Right ventricle myocardium inferior (tissue), 1 donor: ENCODE results near the gene APBA1. TPM values are rescaled to one million over a fixed set of nuclear protein-coding genes. Genes with fewer than 3 reads are reported as not detected.
A peak's percentile ranks its signal among the peaks of the same experiment; 100 is the strongest.
"Not testable (repeated sequence)": the region's sequence is repeated elsewhere in the genome, so short reads cannot be mapped to it uniquely, and the experiment has no call there.

ENCODE experiments used
- ATAC-seq: fragments of 200-7000 bp; cut with Tn5 transposase; one replicate; pipeline ENCODE4 v1.9.1; 2020; ENCODE audit warnings: mild to moderate bottlenecking, moderate library complexity
- DNase-seq: peaks from one replicate; pipeline ENCODE4 v3.0.0; 2021; ENCODE audit errors: missing footprints
- intact Hi-C: fragments of 100-400 bp; cut with DNase I; formaldehyde crosslinking; loops from one replicate; pipeline ENCODE4 v1.11.0; 2022
- total RNA-seq: library from RNA; stranded (reverse); fragmentation: NEBNext Ultra II Directional; extraction: Animal tissue kit (Norgen Biotek cat#: 25700); gene quantifications from one replicate; pipeline ENCODE4 v1.2.1, GENCODE V29; 2021
- donor health status: DM: no; HTN: yes; CAD: no; lungs with severe emphysema.

The APBA1 gene
- total RNA-seq, 1 donor from 2014 or later = 2.8 TPM

DNA sequence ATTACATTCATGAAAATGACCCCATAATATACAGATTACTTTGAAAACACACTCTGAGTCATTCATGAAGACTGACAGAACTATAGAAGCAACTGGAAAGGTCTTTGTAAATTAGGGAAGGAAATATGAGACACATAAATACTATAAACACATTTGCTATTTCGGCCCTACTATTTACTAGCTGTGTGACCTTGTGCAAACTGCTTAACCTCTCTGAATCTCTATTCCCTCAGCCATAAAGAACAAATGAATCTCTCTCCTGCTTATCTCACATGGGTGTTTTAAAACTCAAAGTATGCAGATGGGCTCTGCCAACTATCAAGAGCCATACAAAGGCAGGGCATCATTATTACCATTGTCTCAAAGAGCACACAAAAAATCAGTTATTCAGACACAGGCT, 52.9 kb downstream of the APBA1 start:
- intact Hi-C loops = no loop called here
- DNase-seq = no peak
- ATAC-seq = no peak

DNA sequence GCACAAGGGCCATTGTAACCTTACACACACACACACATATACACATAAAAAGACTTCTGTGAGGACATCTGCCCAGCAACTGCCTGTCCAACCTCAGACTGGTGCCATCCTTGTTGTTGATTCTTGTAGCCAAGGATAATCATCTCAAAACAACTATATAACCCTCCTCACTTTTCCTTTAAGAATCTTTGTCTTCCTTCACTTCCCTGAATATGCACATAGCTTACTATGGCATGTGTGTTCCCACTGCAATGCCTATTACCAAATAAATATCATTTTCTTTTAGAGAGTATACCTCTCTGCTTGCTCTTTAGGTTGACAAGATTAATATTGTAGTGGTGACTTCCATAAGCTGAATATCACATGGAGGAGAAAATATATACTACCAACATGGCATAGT, 55.2 kb downstream of the APBA1 start:
- ATAC-seq = no peak
- intact Hi-C loops = no loop called here
- no peak for DNase-seq

DNA sequence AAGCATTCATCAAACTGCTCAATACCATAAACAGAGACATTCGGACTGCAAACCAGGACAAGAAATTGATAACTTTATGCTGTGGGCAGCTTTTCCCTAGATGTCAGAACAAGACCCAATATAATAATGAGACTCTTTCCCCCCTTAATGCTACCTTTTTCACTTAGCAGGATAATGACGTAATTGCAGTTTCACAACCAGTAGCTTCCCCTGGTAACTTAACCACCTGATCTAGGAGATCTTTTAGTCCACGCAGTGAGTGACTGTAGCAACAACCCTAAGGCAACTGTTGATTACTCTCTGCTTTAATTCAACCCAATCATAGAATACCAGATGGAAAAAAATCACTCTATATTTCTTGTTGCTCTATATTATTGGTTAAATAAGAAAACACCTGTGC, 56.3 kb downstream of the APBA1 start:
- no peak for ATAC-seq
- intact Hi-C loops = no loop called here
- DNase-seq = no peak

DNA sequence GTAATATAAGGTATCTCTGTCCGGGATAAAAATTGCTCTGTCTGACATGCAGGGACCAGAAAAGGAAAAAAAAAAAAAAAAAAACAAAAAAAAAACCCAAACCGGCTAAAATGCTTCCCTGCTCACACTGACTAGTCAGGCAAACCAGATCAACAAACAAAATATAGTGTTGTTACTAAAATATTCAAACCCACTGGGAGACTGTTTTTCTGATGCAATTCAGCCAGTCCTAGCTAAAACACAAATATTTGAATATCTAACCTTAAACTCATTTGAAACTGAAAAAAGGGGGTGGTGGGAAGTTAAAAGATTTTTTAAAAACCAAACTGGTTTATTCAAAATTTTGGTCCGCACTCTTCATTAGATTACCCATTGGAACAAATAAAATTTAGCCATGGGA, 61.0 kb downstream of the APBA1 start:
- intact Hi-C loops = no loop called here
- no peak for ATAC-seq
- no peak for DNase-seq

DNA sequence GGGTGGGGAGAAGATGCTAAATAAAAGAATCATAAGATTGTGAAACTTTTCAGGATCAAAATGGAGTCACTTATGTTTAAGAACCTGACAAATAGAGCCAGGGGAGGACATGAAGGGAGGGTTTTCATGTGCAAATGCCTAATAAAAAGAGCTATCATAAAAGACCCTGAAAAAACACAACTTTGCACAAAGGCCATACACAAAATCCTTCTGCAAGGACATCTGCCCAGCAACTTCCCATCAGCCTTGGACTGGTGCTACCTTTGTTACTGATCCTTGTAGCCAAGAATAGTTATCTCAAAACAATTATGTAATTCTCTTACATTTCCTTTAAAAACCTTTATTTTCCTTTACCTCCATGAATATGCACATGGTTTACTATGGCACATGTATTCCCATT, 63.0 kb downstream of the APBA1 start:
- no peak for DNase-seq
- ATAC-seq = no peak
- intact Hi-C loops = no loop called here

DNA sequence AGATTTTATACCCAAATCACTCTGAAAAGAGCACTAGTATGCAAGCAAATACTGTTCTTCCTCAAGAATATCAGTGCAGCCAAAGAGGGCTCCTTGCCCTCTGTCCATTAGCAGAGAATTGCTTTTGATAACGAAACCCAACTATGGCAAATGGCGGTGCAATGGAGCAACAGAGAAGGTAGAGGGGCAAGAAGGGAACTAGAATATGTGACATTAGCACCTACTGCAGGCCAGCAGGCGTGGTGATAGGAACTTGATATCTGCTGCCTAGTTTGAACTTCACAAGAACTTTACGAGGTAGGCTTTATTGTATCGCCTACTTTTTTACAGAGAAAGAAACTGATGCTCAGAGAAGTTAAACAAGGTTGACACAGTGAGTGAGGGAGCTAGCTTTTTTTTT, 66.1 kb downstream of the APBA1 start:
- DNase-seq (no peak), ATAC-seq (no peak)
- intact Hi-C loops = no loop called here

DNA sequence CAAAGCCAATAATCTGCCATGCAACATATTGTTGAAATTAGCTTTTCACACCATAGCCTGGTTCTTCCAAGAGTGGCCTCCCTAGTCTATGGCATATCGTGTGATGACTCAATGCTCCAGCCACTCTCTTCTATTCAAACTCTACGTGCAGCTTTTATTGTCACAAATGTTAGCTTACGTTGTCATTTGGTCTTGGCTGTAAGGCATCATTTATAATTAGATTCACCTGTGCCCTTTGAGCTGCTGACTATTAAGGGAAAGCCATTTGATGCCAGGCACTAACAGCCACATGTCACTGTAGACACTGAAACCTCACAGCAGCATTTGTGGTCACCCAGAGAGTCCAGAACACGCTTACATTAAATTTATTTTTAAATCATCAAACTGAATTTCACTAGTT, 66.8 kb downstream of the APBA1 start:
- DNase-seq = no peak
- no peak for ATAC-seq
- intact Hi-C loops = no loop called here

DNA sequence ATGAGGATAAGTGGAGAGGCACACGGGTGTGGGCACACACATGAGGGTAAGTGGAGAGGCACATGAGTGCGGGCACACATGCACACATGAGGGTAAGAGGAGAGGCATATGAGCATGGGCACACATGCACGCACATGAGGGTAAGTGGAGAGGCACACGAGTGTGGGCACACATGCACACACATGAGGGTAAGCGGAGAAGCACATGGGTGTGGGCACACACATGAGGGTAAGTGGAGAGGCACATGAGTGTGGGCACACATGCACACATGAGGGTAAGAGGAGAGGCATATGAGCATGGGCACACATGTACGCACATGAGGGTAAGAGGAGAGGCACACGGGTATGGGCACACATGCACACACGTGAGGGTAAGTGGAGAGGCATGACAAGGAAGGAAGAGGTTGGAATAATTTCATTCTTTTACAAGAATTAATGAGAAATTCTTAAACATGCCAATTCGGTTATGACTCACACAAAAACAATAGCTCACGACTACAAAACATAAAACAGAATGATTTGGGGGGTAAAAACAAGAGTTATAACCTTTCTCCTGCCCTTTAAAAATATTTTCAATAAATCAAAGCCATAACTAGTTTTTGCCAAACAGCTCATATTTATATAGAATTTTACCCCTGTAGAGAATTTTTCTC, 67.5 kb downstream of the APBA1 start:
- DNase-seq = no peak
- no peak for ATAC-seq
- intact Hi-C loops = no loop called here

DNA sequence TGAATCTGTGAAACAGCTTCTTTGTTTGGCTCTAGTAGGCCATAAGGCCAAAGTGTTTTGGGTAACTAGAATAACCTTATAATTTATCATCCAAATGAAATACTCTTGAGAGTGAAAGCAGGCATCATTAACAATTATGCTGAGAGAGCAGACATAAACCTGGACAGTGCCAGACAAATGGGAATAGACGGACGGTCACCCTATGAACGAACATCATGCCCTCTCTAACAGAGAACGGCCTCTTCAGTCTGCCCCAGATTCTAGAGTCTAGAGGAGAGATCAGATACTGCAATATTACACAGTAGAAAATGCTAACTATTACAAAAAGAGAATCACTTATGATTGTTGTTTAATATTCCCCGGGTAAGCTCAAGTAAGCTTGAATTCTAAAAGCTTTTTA, 68.5 kb downstream of the APBA1 start:
- intact Hi-C loops = no loop called here
- ATAC-seq (no peak), DNase-seq (no peak)

DNA sequence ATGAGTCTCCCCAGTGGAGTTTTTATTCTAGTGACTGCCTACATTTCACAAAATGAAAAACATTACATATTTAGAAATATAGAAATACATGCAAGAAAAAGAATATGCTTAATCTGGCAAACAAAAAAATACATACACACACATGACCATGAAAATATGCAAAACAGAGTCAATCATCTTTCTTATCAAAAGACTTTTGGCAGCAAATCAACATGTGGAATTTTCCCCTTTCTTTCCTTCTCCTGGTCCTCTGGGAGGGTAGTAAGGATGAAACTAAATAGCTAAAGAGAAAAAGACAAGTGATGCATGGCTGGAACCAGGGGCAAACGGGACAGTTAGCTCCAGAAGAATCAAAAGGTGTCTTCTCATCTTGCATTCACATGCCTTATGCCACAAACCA, 69.4 kb downstream of the APBA1 start:
- no peak for DNase-seq
- intact Hi-C loops = no loop called here
- ATAC-seq = no peak

DNA sequence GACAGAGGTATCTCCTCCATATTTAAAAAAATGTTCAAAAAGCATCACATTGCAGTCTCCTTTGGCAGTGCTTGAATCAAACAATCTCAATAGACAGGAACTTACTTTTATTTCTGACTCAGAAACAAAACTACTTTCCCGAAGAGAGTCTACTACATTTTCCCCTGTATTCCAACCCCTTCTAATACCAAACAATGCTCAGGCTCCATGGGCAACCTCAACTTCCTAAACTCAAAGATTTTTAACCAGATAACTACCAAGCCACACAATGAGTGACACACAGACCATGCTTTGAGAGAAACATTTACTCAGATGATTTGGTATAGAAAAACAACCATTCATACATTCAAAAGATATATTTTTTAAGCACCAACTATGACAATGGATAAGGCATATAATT, 70.5 kb downstream of the APBA1 start:
- ATAC-seq (no peak), DNase-seq (no peak)
- intact Hi-C loops = no loop called here

DNA sequence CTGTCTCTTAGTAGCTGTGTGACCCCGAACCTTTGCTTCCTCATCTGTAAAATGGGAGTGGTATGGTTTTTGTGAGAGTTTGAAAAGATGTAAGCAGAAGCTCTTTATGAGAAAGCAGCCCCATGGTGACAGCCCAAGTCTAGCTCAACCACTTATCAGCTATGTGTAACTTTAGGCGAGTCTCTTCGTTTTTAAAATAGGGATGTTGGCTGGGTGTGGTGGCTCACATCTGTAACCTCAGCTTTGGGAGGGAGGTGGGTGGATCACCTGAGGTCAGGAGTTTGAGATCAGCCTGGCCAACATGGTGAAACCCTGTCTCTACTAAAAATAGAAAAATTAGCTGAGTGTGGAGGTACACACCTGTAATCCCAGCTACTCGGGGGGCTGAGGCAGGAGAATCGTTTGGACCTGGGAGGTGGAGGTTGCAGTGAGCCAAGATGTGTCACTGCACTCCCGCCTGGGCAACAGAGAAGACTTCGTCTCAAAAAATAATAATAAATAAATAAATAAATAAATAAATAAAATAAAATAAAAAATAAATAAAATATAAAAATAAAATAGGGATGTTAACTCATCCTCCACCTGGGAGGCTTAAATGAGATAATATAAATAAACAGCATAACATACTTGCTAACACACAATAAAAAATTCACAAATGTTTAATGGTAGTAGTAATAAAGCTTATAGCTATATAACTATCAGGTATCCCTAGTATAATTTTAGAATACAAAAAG, 71.7 kb downstream of the APBA1 start:
- ATAC-seq = no peak
- no peak for DNase-seq
- intact Hi-C loops = no loop called here

DNA sequence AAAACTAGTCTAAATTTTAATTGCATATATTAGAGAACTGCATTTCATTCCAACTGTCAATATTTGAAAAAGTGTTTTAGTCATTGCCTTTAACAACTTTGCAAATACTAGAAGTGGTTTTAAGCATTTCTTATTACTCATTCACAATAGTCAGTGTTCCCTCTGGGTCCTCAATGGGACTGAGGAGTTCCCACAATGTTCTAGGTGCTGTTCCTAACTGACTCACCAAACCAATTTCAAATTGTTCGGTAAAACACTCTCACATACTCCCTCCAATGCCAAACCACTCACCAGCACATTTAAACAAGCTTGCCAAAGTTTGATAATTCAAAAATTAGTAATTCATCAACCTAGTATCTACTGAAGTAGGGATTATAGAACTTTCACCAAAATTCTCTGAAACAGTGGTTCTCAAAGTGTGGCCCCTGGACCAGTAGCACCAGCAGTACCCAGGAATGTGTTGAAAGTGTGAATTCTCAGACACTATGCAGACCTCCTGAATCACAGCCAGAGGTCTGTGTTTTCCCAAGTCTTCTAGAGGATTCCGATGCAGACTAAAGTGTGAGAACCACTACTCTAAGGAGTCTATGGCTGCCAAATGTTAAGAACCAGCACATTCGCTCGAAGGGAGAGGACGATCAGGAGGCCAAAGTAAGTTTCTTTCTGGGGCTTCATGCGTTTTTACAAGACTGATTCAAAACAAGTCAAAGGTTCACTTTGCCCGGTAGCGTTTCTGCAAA, 72.8 kb downstream of the APBA1 start:
- intact Hi-C loops = no loop called here
- ATAC-seq (peak; percentile 63), DNase-seq (no peak)

DNA sequence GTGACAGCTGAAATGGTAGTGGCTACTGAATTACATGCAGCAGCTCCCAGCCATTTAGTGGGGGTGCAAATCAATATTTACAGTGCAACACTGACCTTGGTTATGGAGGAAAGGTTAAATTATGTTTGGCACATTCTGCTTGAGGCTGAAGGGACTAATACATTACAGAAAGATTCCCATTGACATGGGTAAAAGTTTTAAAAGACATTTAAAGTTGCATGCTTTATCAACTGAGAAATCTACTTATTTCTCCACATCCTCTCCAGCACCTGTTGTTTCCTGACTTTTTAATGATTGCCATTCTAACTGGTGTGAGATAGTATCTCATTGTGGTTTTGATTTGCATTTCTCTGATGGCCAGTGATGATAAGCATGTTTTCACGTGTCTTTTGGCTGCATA, 75.3 kb downstream of the APBA1 start:
- intact Hi-C loops, ATAC-seq: not testable (repeated sequence)

DNA sequence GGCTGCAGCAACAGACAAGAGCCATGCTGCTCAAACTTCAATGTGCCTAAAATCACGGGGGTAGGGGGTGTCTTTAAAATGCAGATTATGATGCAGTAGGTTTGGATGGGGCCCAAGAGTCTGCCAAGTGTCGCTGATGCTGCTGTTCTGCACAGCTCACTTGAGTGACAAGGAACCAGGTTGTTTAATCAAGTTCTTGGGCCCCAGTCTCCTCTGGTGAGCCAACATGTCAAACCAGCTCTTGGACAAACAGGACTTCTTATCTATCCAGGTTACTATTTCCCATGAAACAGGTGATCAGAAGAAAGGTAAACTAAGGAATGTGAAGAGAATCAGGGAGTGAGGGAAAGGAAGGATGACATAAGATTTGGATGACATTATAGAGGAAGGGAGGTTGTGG, 78.0 kb downstream of the APBA1 start:
- intact Hi-C loops = no loop called here
- DNase-seq = no peak

More for the DNA sequence above, 75.3 kb downstream of the APBA1 start:
- DNase-seq = not testable (repeated sequence)

DNA sequence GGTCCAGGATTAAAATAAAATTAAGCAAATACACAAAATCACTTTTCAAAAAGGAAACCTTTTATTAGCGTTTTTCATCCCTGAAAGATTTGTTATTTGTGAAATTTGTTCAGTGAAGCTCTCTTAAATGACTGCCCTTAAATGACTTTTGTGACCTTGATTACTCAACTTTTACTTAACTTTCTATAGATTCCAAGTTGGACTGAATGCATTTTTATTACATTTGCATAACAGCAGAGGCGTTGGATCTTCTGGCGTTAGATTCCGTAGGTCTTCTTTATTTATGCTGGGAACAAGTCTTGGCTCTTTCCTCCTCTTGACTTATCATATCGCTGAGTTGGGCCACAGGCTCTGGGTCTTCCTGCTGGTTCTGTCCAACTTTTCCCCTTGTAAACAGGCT, 78.4 kb downstream of the APBA1 start:
- ATAC-seq = no peak
- DNase-seq = no peak
- intact Hi-C loops = no loop called here

More for the DNA sequence above, 78.0 kb downstream of the APBA1 start:
- ATAC-seq = no peak

DNA sequence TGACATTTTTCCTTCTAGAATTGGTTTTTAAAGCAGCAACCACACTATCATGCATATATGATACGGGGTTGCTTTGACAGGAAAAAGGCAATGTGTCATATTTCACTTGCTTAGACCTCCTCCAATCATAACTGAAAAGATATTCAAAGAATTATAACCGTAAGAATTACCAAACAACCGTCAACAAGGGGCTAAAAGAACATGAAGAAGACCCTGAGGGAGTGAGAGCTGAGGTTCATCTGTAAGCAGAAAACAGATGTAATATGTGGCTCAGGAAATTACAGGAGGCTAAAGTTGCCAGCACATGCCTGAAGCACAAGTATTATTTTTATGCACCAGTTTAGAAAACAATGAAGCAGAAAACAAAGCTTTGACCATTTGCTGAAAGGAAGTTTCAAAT, 78.9 kb downstream of the APBA1 start:
- no peak for DNase-seq
- intact Hi-C loops = no loop called here
- ATAC-seq = no peak

DNA sequence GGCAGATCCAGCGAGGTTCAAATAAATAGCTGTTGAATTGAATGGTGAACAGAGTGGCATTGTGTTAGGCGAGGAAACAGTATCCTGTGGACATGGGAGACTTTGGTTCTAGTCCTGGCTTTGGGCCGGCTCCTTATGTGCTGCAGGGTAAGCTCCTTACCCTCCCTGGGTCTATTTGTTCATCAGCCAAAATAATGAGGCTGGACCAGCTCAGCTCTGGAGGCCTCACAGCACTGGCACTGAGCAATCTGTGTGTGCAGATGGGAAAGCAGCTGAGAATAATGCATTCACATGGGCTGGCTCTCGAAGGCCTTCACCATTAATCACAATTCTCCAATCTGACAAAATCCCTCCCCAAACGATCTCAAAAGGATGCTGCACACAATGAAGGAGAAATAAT, 81.9 kb downstream of the APBA1 start:
- intact Hi-C loops = no loop called here
- no peak for DNase-seq
- no peak for ATAC-seq

DNA sequence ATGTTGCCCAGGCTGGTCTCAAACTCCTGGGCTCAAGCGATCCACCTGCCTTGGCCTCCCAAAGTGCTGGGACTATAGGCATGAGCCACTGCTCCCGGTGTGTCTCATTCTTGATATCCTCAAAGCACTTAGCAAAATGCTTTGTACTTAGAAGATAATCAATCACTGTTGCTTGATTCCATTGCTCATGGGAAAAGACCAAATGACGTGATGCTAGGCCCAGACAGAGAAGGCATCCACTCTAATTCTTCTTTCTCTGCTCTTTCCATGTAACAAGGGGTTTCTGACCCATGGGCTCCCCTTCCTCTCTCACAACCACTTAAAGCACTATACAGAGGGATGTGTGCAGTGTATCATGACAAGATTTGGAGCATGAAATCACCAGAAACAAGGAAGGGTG, 83.0 kb downstream of the APBA1 start:
- intact Hi-C loops = no loop called here
- no peak for ATAC-seq
- no peak for DNase-seq

DNA sequence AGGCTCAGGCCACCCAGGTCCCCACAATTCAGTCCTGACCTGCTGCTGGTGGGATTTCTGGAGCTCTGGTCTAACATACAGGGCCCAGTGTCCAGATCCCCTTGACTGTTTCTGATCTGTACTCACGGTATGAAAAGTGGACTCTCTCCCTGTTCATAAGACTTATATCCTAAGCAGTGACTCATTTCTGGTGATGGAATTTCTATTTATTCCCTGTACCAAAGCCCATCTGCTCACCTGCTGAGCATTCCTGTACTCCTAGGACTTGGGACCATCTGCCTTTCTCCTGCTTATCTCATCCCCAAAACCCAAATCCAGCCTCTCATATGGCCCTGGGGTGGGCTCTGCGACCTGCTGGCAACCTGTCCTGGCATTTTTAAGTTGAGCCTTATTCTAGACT, 86.6 kb downstream of the APBA1 start:
- intact Hi-C loops = no loop called here
- ATAC-seq (no peak), DNase-seq (no peak)
